AG04449 (cell line): Measurements from ENCODE around the gene GJC1.

Source experiments
- CTCF ChIA-PET: fragments of 350-600 bp; formaldehyde crosslinking; extraction: SDS; loops from one replicate; lab custom pipeline; 2021; ENCODE audit warnings: antibody characterized with exemption; lab: Yijun Ruan, JAX
- POLR2A ChIA-PET: fragments of 400-600, 350-600 bp; formaldehyde crosslinking; extraction: SDS; loops from one replicate; lab custom pipeline; 2020; ENCODE audit warnings: antibody characterized with exemption, inconsistent platforms; lab: Yijun Ruan, JAX
- DNase-seq: peaks from one replicate; pipeline ENCODE4 v3.0.0-alpha.2; 2010; ENCODE audit warnings: low read depth, low spot score
- H3K4me3 ChIP-seq: 2 replicates; pipeline ENCODE4 v1.5.1; 2011; ENCODE audit warnings: low read depth, mild to moderate bottlenecking, control low read depth, low read length
- CTCF ChIP-seq: IDR thresholded peaks from one replicate; pipeline ENCODE4 v1.5.1; 2011; ENCODE audit warnings: mild to moderate bottlenecking, moderate library complexity, low read length, control low read depth, inconsistent platforms; ENCODE audit not compliant: insufficient read depth; ENCODE audit errors: missing control alignments

The GJC1 gene

GRCh38 chr17:44749076-44749979 is 80.8 kb downstream of the GJC1 start:
- no peak overlapping the region for H3K4me3 ChIP-seq
- CTCF ChIA-PET = interaction anchor here (1.3 kb wide), 1 partner anchor 128 kb away, joined by 3 read pairs; no protein-coding TSS in a partner anchor
- no peak for DNase-seq
- TF ChIP-seq CTCF = no peak
- POLR2A ChIA-PET = no interaction called here
